H1 (cell line): ENCODE data around the gene CUX1. TPM values are rescaled to one million over a fixed set of nuclear protein-coding genes. Genes with fewer than 3 reads are reported as not detected.

Experiments used
- CTCF ChIA-PET: fragments of 300-600 bp; sonication (Branson Sonifier 250); formaldehyde crosslinking; loops from one replicate; lab custom pipeline; 2021; ENCODE audit not compliant: partially characterized antibody; lab: Charles Lee
- POLR2A ChIA-PET: fragments of 300-600 bp; sonication (Branson Sonifier 250); formaldehyde crosslinking; loops from one replicate; lab custom pipeline; 2021; ENCODE audit warnings: inconsistent platforms; ENCODE audit not compliant: partially characterized antibody; lab: Charles Lee
- DNase-seq, 2 experiments: peaks; one replicate each; pipeline versions ENCODE4 v3.0.0 to v3.0.0-alpha.2; 2010 to 2022; ENCODE audit warnings: low spot score in 2 of 2, low read depth in 1 of 2, mixed read lengths in 1 of 2
- FAIRE-seq: peaks from 2 replicates; lab custom pipeline; 2011; peaks lifted over from hg19 to GRCh38; lab: Jason Lieb, UNC
- H2AFZ ChIP-seq: 2 replicates; pipeline ENCODE4 v1.8.1; 2012; ENCODE audit warnings: low read length, inconsistent platforms
- H2AK5ac ChIP-seq: 2 replicates; pipeline ENCODE4 v1.6.1; 2013; ENCODE audit warnings: low read depth, low read length
- H2BK120ac ChIP-seq: replicated peaks from 2 replicates; pipeline ENCODE3; 2013; ENCODE audit warnings: low read depth, low read length, inconsistent platforms
- H2BK12ac ChIP-seq: 2 replicates; pipeline ENCODE4 v1.6.1; 2013; ENCODE audit warnings: low read depth, low read length
- H2BK15ac ChIP-seq: 2 replicates; pipeline ENCODE4 v1.6.1; 2013; ENCODE audit warnings: low read length
- H2BK20ac ChIP-seq: 2 replicates; pipeline ENCODE4 v1.6.1; 2013; ENCODE audit warnings: low read length
- H2BK5ac ChIP-seq: 2 replicates; pipeline ENCODE4 v1.6.1; 2013; ENCODE audit warnings: low read depth, low read length
- H3K14ac ChIP-seq: 2 replicates; pipeline ENCODE4 v1.6.1; 2013; ENCODE audit warnings: inconsistent platforms; ENCODE audit not compliant: insufficient read length
- H3K18ac ChIP-seq: 2 replicates; pipeline ENCODE4 v1.6.1; 2013; ENCODE audit warnings: low read length; ENCODE audit errors: extremely low read depth
- H3K23ac ChIP-seq: 2 replicates; pipeline ENCODE4 v1.6.1; 2013; ENCODE audit warnings: inconsistent platforms; ENCODE audit not compliant: insufficient read length
- H3K23me2 ChIP-seq: 2 replicates; pipeline ENCODE4 v1.6.1; 2013; ENCODE audit warnings: low read depth, low read length
- H3K27ac ChIP-seq: 2 replicates; pipeline ENCODE4 v1.6.1; 2011; ENCODE audit warnings: low read depth, low read length, inconsistent platforms
- H3K27me3 ChIP-seq, 4 experiments: replicated peaks in 1 of 4; 1 replicate in 1 of 4; 2 replicates in 3 of 4; pipeline versions ENCODE4 v1.6.1 to v1.8.1; 2011 to 2013; ENCODE audit warnings: low read length in 3 of 4, mild to moderate bottlenecking in 3 of 4, inconsistent platforms in 2 of 4, mixed read lengths in 2 of 4, moderate library complexity in 1 of 4; ENCODE audit not compliant: control insufficient read depth in 3 of 4, insufficient read depth in 3 of 4; ENCODE audit errors: extremely low read depth in 1 of 4
- H3K36me3 ChIP-seq, 4 experiments: 2 replicates each; pipeline versions ENCODE4 v1.6.1 to v1.8.1; 2011 to 2013; ENCODE audit warnings: mild to moderate bottlenecking in 4 of 4, low read length in 3 of 4, moderate library complexity in 2 of 4, control low read depth in 1 of 4, inconsistent platforms in 1 of 4; ENCODE audit not compliant: insufficient read depth in 4 of 4, control insufficient read depth in 2 of 4
- H3K4ac ChIP-seq: replicated peaks from 2 replicates; pipeline ENCODE3; 2013; ENCODE audit warnings: low read length, low read depth, mixed read lengths, inconsistent platforms; ENCODE audit not compliant: insufficient read length
- H3K4me1 ChIP-seq, 4 experiments: replicated peaks in 1 of 4; 1 replicate in 1 of 4; 2 replicates in 3 of 4; pipeline versions ENCODE4 v1.6.1 to v1.8.1; 2011 to 2013; ENCODE audit warnings: low read length in 3 of 4, inconsistent platforms in 2 of 4, mixed read lengths in 1 of 4; ENCODE audit not compliant: insufficient read depth in 4 of 4, control insufficient read depth in 3 of 4
- H3K4me2 ChIP-seq, 2 experiments: 2 replicates each; pipeline versions ENCODE4 v1.6.1 to v1.8.1; 2011 to 2013; ENCODE audit warnings: low read depth in 2 of 2, low read length in 2 of 2, control low read depth in 1 of 2, inconsistent platforms in 1 of 2, mild to moderate bottlenecking in 1 of 2; ENCODE audit not compliant: insufficient read depth in 1 of 2
- H3K4me3 ChIP-seq, 4 experiments: fragments of 200-600, 300-600 bp in 1 of 4; sonication (generic), shearing (Covaris generic), sonication (Bioruptor Twin) in 1 of 4; 2 replicates each; pipeline versions ENCODE4 v1.5.1 to v1.8.1; 2011 to 2016; ENCODE audit warnings: low read length in 4 of 4, low read depth in 3 of 4, control low read depth in 2 of 4, inconsistent platforms in 2 of 4, mild to moderate bottlenecking in 2 of 4, mixed read lengths in 1 of 4, moderate library complexity in 1 of 4; ENCODE audit not compliant: insufficient read depth in 2 of 4; ENCODE audit errors: extremely low read depth in 1 of 4
- H3K56ac ChIP-seq: replicated peaks from 2 replicates; pipeline ENCODE3; 2013; ENCODE audit warnings: low read depth, mild to moderate bottlenecking, mixed read lengths, low read length, inconsistent platforms; ENCODE audit not compliant: insufficient read length
- H3K79me1 ChIP-seq: 2 replicates; pipeline ENCODE4 v1.6.1; 2013; ENCODE audit warnings: low read depth, low read length, control low read depth
- H3K79me2 ChIP-seq, 2 experiments: 2 replicates each; pipeline versions ENCODE4 v1.6.1 to v1.8.1; 2012 to 2013; ENCODE audit warnings: low read length in 2 of 2, mild to moderate bottlenecking in 2 of 2, inconsistent platforms in 1 of 2; ENCODE audit not compliant: insufficient read depth in 2 of 2, control insufficient read depth in 1 of 2
- H3K9ac ChIP-seq, 4 experiments: replicated peaks in 1 of 4; 1 replicate in 1 of 4; 2 replicates in 3 of 4; pipeline versions ENCODE4 v1.6.1 to v1.8.1; 2011 to 2013; ENCODE audit warnings: low read depth in 3 of 4, low read length in 3 of 4, control low read depth in 2 of 4, mild to moderate bottlenecking in 2 of 4, moderate library complexity in 2 of 4, inconsistent platforms in 1 of 4; ENCODE audit errors: extremely low read depth in 1 of 4
- H3K9me3 ChIP-seq, 2 experiments: 2 replicates each; pipeline versions ENCODE4 v1.6.1 to v1.8.1; 2012 to 2013; ENCODE audit warnings: mild to moderate bottlenecking in 2 of 2, moderate library complexity in 2 of 2, control low read depth in 1 of 2, inconsistent platforms in 1 of 2, low read depth in 1 of 2, low read length in 1 of 2, mixed read lengths in 1 of 2; ENCODE audit not compliant: insufficient read depth in 2 of 2
- H4K20me1 ChIP-seq, 2 experiments: replicated peaks in 1 of 2; 2 replicates each; pipeline versions ENCODE3 to v1.8.1; 2011 to 2013; ENCODE audit warnings: inconsistent platforms in 2 of 2, low read length in 2 of 2, mild to moderate bottlenecking in 1 of 2; ENCODE audit not compliant: insufficient read depth in 2 of 2, control insufficient read depth in 1 of 2
- H4K5ac ChIP-seq: 2 replicates; pipeline ENCODE4 v1.6.1; 2013; ENCODE audit warnings: low read length, low read depth, mixed read lengths, inconsistent platforms; ENCODE audit not compliant: insufficient read length
- H4K8ac ChIP-seq: 2 replicates; pipeline ENCODE4 v1.8.0; 2013; ENCODE audit warnings: mild to moderate bottlenecking, moderate library complexity, low read length, inconsistent platforms; ENCODE audit not compliant: insufficient read depth; ENCODE audit errors: extremely low read depth
- H4K91ac ChIP-seq: replicated peaks from 2 replicates; pipeline ENCODE3; 2013; ENCODE audit warnings: low read length, mixed read lengths, inconsistent platforms; ENCODE audit not compliant: insufficient read length
- FOSL1 ChIP-seq: IDR thresholded peaks from 2 replicates; pipeline ENCODE4 v1.6.1; 2011; ENCODE audit warnings: mild to moderate bottlenecking, low read depth, low read length, moderate library complexity; ENCODE audit not compliant: insufficient read depth
- KDM4A ChIP-seq: IDR thresholded peaks from one replicate; pipeline ENCODE4 v1.7.1; 2012; ENCODE audit warnings: low read depth, mild to moderate bottlenecking, moderate library complexity, low read length, inconsistent platforms; ENCODE audit not compliant: severe bottlenecking
- NRF1 ChIP-seq: IDR thresholded peaks from 2 replicates; pipeline ENCODE4 v1.6.1; 2011; ENCODE audit warnings: mild to moderate bottlenecking, low read depth, low read length, improper control_type of control experiment
- POLR2AphosphoS5 ChIP-seq: IDR thresholded peaks from 2 replicates; pipeline ENCODE4 v1.6.1; 2011; ENCODE audit warnings: low read depth, low read length
- WGBS, 2 experiments: shearing (Covaris generic) in 1 of 2; methylation state at CpG; one replicate each; pipeline versions ENCODE4 v1.1.6 to v1.1.7; 2013 to 2015; ENCODE audit warnings: low lambda C conversion rate in 2 of 2, mixed read lengths in 2 of 2, inconsistent platforms in 1 of 2, low coverage in 1 of 2, missing lambda C conversion rate in 1 of 2; ENCODE audit not compliant: insufficient replicate concordance in 2 of 2, insufficient coverage in 1 of 2, insufficient read length in 1 of 2; ENCODE audit errors: extremely low coverage in 1 of 2, missing lambda C conversion rate in 1 of 2; 5-methylcytosine and 5-hydroxymethylcytosine counted together
- polyA plus RNA-seq, 7 experiments: library from polyadenylated mRNA; depleted of rRNA in 3 of 7; stranded (reverse) in 5 of 7; unstranded in 2 of 7; fragments of >200 nt in 5 of 7; fragments of 200-250 nt in 2 of 7; gene quantifications; 1 replicate in 5 of 7; 2 replicates in 1 of 7; 4 replicates in 1 of 7; pipeline versions ENCODE4 v1.2.1 to v1.2.3, GENCODE V29; 2011 to 2013; ENCODE audit warnings: missing spikeins in 2 of 7, mixed read lengths in 2 of 7
- total RNA-seq: library from RNA; stranded (reverse); fragmentation: NEBNext Ultra II Directional; extraction: Animal tissue kit (Norgen Biotek cat#: 25700); gene quantifications from 2 replicates; pipeline ENCODE4 v1.2.1, GENCODE V29; 2021

Gene CUX1
- total and polyA plus RNA-seq, 2 of the 8 experiments (the other 6 are each of a cell fraction or from before 2014, with no cell fraction given) = 21.6 to 65.9 TPM

GRCh38 chr7:101912716-101913110 lies 95.3 kb downstream of the CUX1 start:
- Histone ChIP-seq H2BK20ac (no peak overlapping the region), H3K79me1 (peaks cover 15% of the 10 kb centered on the region), H3K9ac (no peak overlapping the region), H2BK12ac (no peak overlapping the region), H3K36me3 (peaks cover 0 to 8% (median 6%) of the 10 kb centered on the region in 4 experiments; a peak in 4 of 8 replicates), H2AFZ (no peak overlapping the region), H3K4me2 (no peak overlapping the region), H3K23ac (no peak overlapping the region), H3K18ac (no peak overlapping the region), H3K4me3 (no peak overlapping the region), H2BK15ac (no peak overlapping the region), H3K4ac (no peak overlapping the region), H3K27ac (no peak overlapping the region), H3K79me2 (peaks cover 0 to 81% of the 10 kb centered on the region in 2 experiments; a peak in 3 of 4 replicates), H3K4me1 (peaks cover 0 to 14% (median 3%) of the 10 kb centered on the region in 4 experiments; a peak in 4 of 7 replicates), H4K20me1 (peaks cover 9 to 34% of the 10 kb centered on the region in 2 experiments), H4K91ac (no peak overlapping the region), H3K9me3 (no peaks in the 10 kb centered on the region), H2AK5ac (no peak overlapping the region), H3K27me3 (no peaks in the 10 kb centered on the region), H4K8ac (no peak overlapping the region), H3K14ac (no peak overlapping the region), H3K56ac (no peak overlapping the region), H4K5ac (no peak overlapping the region), H3K23me2 (no peaks in the 10 kb centered on the region), H2BK5ac (no peak overlapping the region), H2BK120ac (no peak overlapping the region)
- 85% methylated on average over 12 of the region's 12 CpGs; no CpG with 5 or more reads in 1 of the 2 experiments for WGBS, 2 experiments
- ChIA-PET POLR2A (interaction anchor here (0.7 to 1.0 kb wide), 2 partner anchors 9 to 23 kb away, joined by 3 read pairs; no protein-coding TSS in a partner anchor), CTCF (interaction anchor here (1.0 kb wide), 1 partner anchor 13 kb away, joined by 3 read pairs; no protein-coding TSS in a partner anchor)
- DNase-seq = no peak
- no peak for FAIRE-seq
- TF ChIP-seq NRF1 (no peak), KDM4A (no peak), POLR2AphosphoS5 (no peak), FOSL1 (no peak)
